NCI-H446 treated with DMSO at 0.1 percent for 48 hours (cell line): Measurements from ENCODE around the gene SH3RF2.

Source experiments
- DNase-seq: peaks from one replicate; lab custom pipeline; 2025; lab: John Stamatoyannopoulos, UW

The SH3RF2 gene

GRCh38 chr5:146043722-146044121 lies 107.3 kb downstream of the SH3RF2 start:
- no peak for DNase-seq

GRCh38 chr5:146047396-146047795 lies 111.0 kb downstream of the SH3RF2 start:
- no peak for DNase-seq

GRCh38 chr5:146048994-146049703 lies 112.8 kb downstream of the SH3RF2 start:
- peak; percentile 38 for DNase-seq

GRCh38 chr5:146049704-146050026 lies 113.3 kb downstream of the SH3RF2 start:
- no peak for DNase-seq

GRCh38 chr5:146050086-146050485 lies 113.7 kb downstream of the SH3RF2 start:
- no peak for DNase-seq

GRCh38 chr5:146051678-146052077 lies 115.3 kb downstream of the SH3RF2 start:
- DNase-seq = no peak

- DNase-seq = no peak
Observed at GRCh38 chr5:146052780-146053179, 116.4 kb downstream of the SH3RF2 start.

GRCh38 chr5:146055432-146055831 lies 119.1 kb downstream of the SH3RF2 start:
- no peak for DNase-seq

- no peak for DNase-seq
Observed at GRCh38 chr5:146059460-146060220, 123.3 kb downstream of the SH3RF2 start.

- DNase-seq = no peak
Observed at GRCh38 chr5:146060221-146060585, 123.8 kb downstream of the SH3RF2 start.

- DNase-seq = no peak
Observed at GRCh38 chr5:146066968-146067367, 130.6 kb downstream of the SH3RF2 start.

GRCh38 chr5:146068206-146068605 lies 131.8 kb downstream of the SH3RF2 start:
- no peak for DNase-seq

GRCh38 chr5:146068977-146069779 lies 132.8 kb downstream of the SH3RF2 start:
- no peak for DNase-seq

- DNase-seq = no peak
Observed at GRCh38 chr5:146069780-146070099, 133.4 kb downstream of the SH3RF2 start.

- no peak for DNase-seq
Observed at GRCh38 chr5:146070746-146071145, 134.4 kb downstream of the SH3RF2 start.

- no peak for DNase-seq
Observed at GRCh38 chr5:146071171-146071570, 134.8 kb downstream of the SH3RF2 start.

- no peak for DNase-seq
Observed at GRCh38 chr5:146072595-146072994, 136.2 kb downstream of the SH3RF2 start.

- DNase-seq = no peak
Observed at GRCh38 chr5:146073239-146073900, 137.0 kb downstream of the SH3RF2 start.

- no peak for DNase-seq
Observed at GRCh38 chr5:146076028-146076427, 139.7 kb downstream of the SH3RF2 start.

- no peak for DNase-seq
Observed at GRCh38 chr5:146076455-146076854, 140.1 kb downstream of the SH3RF2 start.

GRCh38 chr5:146078566-146078965 lies 142.2 kb downstream of the SH3RF2 start:
- no peak for DNase-seq

- DNase-seq = no peak
Observed at GRCh38 chr5:146079695-146080373, 143.5 kb downstream of the SH3RF2 start.
